Umbilical cord (tissue), 1 donor: ENCODE data around the gene CEP295NL. TPM values are rescaled to one million over a fixed set of nuclear protein-coding genes. Genes with fewer than 3 reads are reported as not detected.

Source experiments
- total RNA-seq: library from RNA; depleted of rRNA; stranded (reverse); fragments of >200 nt; gene quantifications from one replicate; pipeline ENCODE4 v1.2.3, GENCODE V29; 2014; ENCODE audit warnings: low replicate concordance; ENCODE audit not compliant: insufficient read depth

CEP295NL gene
- total RNA-seq, 1 donor from 2014 or later, result 3.9 TPM

Other genes starting within 250 kb of the CEP295NL start
- 44.3 TPM for gene CYTH1, start 120.9 kb downstream of the CEP295NL start, total RNA-seq
- 21.9 TPM for gene USP36, start 62.4 kb downstream of the CEP295NL start, total RNA-seq
- 64.5 TPM for gene TIMP2, start 22.2 kb upstream of the CEP295NL start, total RNA-seq
- gene LGALS3BP, start 76.7 kb upstream of the CEP295NL start, total RNA-seq, result 202 TPM
- gene CANT1, start 106.6 kb upstream of the CEP295NL start, total RNA-seq, result 21.4 TPM
- 41.7 TPM for gene C1QTNF1, start 121.0 kb upstream of the CEP295NL start, total RNA-seq
- gene ENGASE, start 171.6 kb upstream of the CEP295NL start, total RNA-seq, result 15.9 TPM